ENCODE data around the gene COQ8A.

The COQ8A gene

GRCh38 chr1:226902601-226903000 lies 37.5 kb upstream of the COQ8A start:
- no peaks in the 10 kb centered on the region for H3K36me3 ChIP-seq (ENCODE audit: insufficient read depth, low read length)
- ATAC-seq (ENCODE audit: insufficient read depth, low read depth): no peak
- H3K27me3 ChIP-seq (ENCODE audit: insufficient read depth, low read length, poor library complexity): peaks cover 11% of the 10 kb centered on the region
- H2AFZ ChIP-seq (ENCODE audit: low read depth, low read length): no peak overlapping the region
- TF ChIP-seq EZH2 (IDR thresholded peaks at IDR 0.05; ENCODE audit: borderline replicate concordance, low read depth, low read length, severe bottlenecking) (no peak), CTCF (IDR thresholded peaks at IDR 0.05; ENCODE audit: borderline replicate concordance, extremely low read depth, low read length, poor library complexity, severe bottlenecking) (no peak)
- H3K9me3 ChIP-seq (ENCODE audit: insufficient read depth, low read length, severe bottlenecking): no peaks in the 10 kb centered on the region
- no peak overlapping the region for H3K4me2 ChIP-seq (ENCODE audit: insufficient read depth, low read length)
- H3K27ac ChIP-seq (ENCODE audit: low read length): no peak overlapping the region
- no peaks in the 10 kb centered on the region for H3K79me2 ChIP-seq (ENCODE audit: insufficient read depth, low read length)
- no peaks in the 10 kb centered on the region; the same call in 1 of the 2 replicates for H4K20me1 ChIP-seq (ENCODE audit: insufficient read depth, low read length)
- H3K4me3 ChIP-seq (ENCODE audit: low read depth in 1 of 2, low read length in 2 of 2): no peak overlapping the region
- H3K4me1 ChIP-seq (ENCODE audit: insufficient read depth, low read length): no peaks in the 10 kb centered on the region
- H3K9ac ChIP-seq (ENCODE audit: low read depth, low read length): no peak overlapping the region
- DNase-seq: no peak

GRCh38 chr1:226903819-226904716 lies 36.0 kb upstream of the COQ8A start:
- Histone ChIP-seq H3K4me2 (ENCODE audit: insufficient read depth, low read length) (no peak overlapping the region), H2AFZ (ENCODE audit: low read depth, low read length) (no peak overlapping the region), H3K36me3 (ENCODE audit: insufficient read depth, low read length) (no peaks in the 10 kb centered on the region), H3K9me3 (ENCODE audit: insufficient read depth, low read length, severe bottlenecking) (no peaks in the 10 kb centered on the region), H3K27ac (ENCODE audit: low read length) (no peak overlapping the region), H4K20me1 (ENCODE audit: insufficient read depth, low read length) (no peaks in the 10 kb centered on the region; the same call in 1 of the 2 replicates), H3K4me3 (ENCODE audit: low read depth in 1 of 2, low read length in 2 of 2) (no peak overlapping the region), H3K79me2 (ENCODE audit: insufficient read depth, low read length) (no peaks in the 10 kb centered on the region), H3K9ac (ENCODE audit: low read depth, low read length) (no peak overlapping the region), H3K27me3 (ENCODE audit: insufficient read depth, low read length, poor library complexity) (peaks cover 11% of the 10 kb centered on the region), H3K4me1 (ENCODE audit: insufficient read depth, low read length) (no peaks in the 10 kb centered on the region)
- TF ChIP-seq CTCF (IDR thresholded peaks at IDR 0.05; ENCODE audit: borderline replicate concordance, extremely low read depth, low read length, poor library complexity, severe bottlenecking) (no peak), EZH2 (IDR thresholded peaks at IDR 0.05; ENCODE audit: borderline replicate concordance, low read depth, low read length, severe bottlenecking) (no peak)
- DNase-seq (no peak), ATAC-seq (ENCODE audit: insufficient read depth, low read depth) (no peak)

- H4K20me1 ChIP-seq (ENCODE audit: insufficient read depth, low read length): no peaks in the 10 kb centered on the region; the same call in 1 of the 2 replicates
- H3K9ac ChIP-seq (ENCODE audit: low read depth, low read length): no peak overlapping the region
- H3K79me2 ChIP-seq (ENCODE audit: insufficient read depth, low read length): no peaks in the 10 kb centered on the region
- TF ChIP-seq EZH2 (IDR thresholded peaks at IDR 0.05; ENCODE audit: borderline replicate concordance, low read depth, low read length, severe bottlenecking) (no peak), CTCF (IDR thresholded peaks at IDR 0.05; ENCODE audit: borderline replicate concordance, extremely low read depth, low read length, poor library complexity, severe bottlenecking) (no peak)
- ATAC-seq (ENCODE audit: insufficient read depth, low read depth) (no peak), DNase-seq (no peak)
- no peak overlapping the region for H3K4me3 ChIP-seq (ENCODE audit: low read depth in 1 of 2, low read length in 2 of 2)
- no peaks in the 10 kb centered on the region for H3K9me3 ChIP-seq (ENCODE audit: insufficient read depth, low read length, severe bottlenecking)
- no peaks in the 10 kb centered on the region for H3K4me1 ChIP-seq (ENCODE audit: insufficient read depth, low read length)
- no peaks in the 10 kb centered on the region for H3K36me3 ChIP-seq (ENCODE audit: insufficient read depth, low read length)
- H3K4me2 ChIP-seq (ENCODE audit: insufficient read depth, low read length): no peak overlapping the region
- no peak overlapping the region for H3K27ac ChIP-seq (ENCODE audit: low read length)
- no peak overlapping the region for H2AFZ ChIP-seq (ENCODE audit: low read depth, low read length)
- peaks cover 11% of the 10 kb centered on the region for H3K27me3 ChIP-seq (ENCODE audit: insufficient read depth, low read length, poor library complexity)
Measured at GRCh38 chr1:226904772-226905171, 35.3 kb upstream of the COQ8A start.

All from DND-41 (cell line).